GM13977 (cell line): ENCODE data around the gene VAV1.

ENCODE experiments used
- DNase-seq: peaks from one replicate; pipeline ENCODE4 v3.0.0; 2012; ENCODE audit warnings: low spot score
- in situ Hi-C: fragments of 300-500 bp; cut with MboI; formaldehyde crosslinking; loops from one replicate; pipeline ENCODE4 v1.12.0; 2022; ENCODE audit warnings: low sequenced_read_pairs, low pct_unique_long_range_greater_than_20kb, mixed read lengths, inconsistent platforms; ENCODE audit not compliant: unreplicated experiment
- TF ChIP-seq, protein P1 (sequence below): IDR thresholded peaks from 2 replicates; pipeline ENCODE4 v1.5.1; 2012; ENCODE audit warnings: mild to moderate bottlenecking, control low read depth; ENCODE audit not compliant: insufficient read depth; ENCODE audit errors: extremely low read depth, missing control alignments

The VAV1 gene

DNA sequence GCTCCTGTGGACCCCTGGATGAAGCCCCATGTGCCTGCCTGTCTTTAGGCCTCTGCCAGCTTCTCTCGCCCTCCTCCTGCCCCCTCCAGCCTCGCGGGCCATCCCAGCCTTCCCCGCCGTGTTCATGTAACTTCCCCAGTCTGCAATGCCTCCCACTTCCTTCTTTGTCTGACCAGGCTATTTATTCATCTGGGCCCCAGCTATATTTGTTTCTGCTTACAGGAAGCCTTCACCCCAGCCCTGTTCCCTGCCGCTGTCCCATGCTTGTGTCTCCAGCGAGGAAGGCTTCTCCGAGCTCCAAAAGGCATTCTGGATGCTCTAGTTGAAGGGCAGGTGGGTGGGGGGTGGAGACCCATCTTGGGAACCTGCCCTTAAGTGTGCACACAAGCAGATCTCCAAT lies 44.2 kb upstream of the VAV1 start:
- no peak for DNase-seq
- in situ Hi-C loops: no loop called here

DNA sequence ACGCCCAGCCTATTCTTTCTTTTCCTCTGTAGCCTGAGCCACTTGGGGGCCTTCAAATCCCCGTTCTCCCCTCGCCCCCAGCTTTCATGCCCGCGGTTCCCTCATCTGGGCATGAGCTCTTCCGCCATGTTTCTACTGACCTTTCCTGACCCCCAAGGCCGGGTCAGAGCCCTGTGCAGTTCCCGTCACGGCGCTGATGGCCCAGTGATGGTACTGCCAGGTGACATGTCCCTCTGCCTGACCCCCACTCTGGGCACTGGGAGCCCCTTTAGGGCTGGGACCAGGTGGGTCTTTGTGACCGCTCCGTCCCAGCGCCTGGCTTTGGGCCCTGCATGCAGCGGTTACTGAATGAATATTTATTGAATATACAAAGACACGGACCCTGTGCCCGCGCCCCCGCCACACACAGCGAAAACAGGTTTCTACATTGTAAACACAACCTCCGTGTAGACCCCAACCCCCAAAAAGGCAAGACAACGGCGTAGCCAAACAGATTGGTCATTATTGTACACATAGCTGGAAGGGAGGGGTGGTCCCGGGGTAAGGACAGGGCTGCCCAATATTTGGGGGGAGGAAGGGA lies 42.8 kb upstream of the VAV1 start:
- in situ Hi-C loops: loop anchor here (10.0 kb wide), 1 partner anchor 205 kb away; no protein-coding TSS in a partner anchor
- no peak for DNase-seq
- TF ChIP-seq, protein P1, sequence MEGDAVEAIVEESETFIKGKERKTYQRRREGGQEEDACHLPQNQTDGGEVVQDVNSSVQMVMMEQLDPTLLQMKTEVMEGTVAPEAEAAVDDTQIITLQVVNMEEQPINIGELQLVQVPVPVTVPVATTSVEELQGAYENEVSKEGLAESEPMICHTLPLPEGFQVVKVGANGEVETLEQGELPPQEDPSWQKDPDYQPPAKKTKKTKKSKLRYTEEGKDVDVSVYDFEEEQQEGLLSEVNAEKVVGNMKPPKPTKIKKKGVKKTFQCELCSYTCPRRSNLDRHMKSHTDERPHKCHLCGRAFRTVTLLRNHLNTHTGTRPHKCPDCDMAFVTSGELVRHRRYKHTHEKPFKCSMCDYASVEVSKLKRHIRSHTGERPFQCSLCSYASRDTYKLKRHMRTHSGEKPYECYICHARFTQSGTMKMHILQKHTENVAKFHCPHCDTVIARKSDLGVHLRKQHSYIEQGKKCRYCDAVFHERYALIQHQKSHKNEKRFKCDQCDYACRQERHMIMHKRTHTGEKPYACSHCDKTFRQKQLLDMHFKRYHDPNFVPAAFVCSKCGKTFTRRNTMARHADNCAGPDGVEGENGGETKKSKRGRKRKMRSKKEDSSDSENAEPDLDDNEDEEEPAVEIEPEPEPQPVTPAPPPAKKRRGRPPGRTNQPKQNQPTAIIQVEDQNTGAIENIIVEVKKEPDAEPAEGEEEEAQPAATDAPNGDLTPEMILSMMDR: no peak

More for the DNA sequence above, 44.2 kb upstream of the VAV1 start:
- TF ChIP-seq, protein P1: no peak

DNA sequence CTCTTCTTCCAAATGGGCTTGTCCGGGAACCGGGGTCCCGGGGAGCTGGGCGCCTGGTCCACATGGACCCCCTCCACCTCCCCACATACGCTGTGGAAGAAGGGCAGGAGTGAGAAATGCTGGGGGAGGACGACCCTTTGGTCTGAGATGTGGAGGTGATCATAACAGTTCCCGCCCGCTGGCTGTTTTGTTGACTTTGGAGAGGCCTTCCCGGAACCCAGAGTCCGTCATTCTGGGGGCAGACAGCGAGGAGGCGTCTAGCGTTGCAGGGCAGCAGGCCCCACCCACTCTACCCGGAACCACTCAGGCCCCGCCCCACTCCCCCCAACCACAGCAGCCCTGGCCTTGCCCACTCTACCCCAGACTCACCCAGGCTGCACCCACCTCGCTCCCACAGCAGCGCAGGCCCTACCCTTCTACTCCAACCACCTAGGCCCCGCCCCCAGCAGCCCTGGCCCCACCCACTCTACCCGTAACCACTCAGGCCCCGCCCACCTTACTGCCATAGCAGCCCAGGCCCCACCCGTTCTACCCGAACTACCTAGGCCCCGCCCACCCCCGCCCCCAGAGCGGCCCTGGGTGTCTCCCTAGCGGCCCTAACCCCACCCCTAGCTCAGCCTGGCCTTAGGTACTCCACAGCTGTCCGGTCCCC lies 42.2 kb upstream of the VAV1 start:
- TF ChIP-seq, protein P1: no peak
- in situ Hi-C loops: loop anchor here (10.0 kb wide), 1 partner anchor 205 kb away; no protein-coding TSS in a partner anchor
- DNase-seq: no peak

DNA sequence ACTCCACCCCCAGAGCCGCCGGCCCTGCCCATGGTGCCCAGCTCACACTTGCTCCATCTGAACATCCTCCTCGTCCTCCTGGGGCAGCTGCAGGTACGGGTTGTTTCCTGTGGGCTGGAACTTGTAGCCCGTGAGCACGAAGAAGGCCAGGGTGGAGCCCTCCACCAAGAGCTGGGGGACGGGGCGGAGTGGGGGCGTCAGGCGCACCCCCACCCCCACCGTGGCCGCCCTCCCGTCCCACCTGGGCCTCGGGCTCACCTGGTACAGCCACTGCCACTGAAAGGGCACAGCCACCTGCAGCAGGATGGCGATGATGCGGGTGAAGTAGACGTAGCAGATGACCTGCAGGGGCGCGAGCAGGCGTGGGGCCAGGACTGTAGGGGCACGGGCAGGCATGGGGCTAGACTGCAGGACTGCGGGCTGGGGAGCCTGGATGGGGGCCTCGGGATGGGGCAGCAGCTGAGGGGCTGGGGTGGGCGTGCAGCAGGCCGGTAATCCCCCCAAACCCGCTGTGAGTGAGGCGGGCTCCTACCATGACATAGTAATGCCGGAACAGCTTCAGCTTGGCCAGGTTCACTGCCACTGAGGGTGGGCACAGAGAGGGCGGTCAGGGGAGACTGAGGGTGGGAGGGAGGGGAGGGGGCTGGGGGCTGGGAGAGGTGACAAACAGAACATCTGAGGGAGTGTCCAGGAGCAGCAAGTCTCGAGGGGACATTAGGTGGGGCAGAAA lies 41.4 kb upstream of the VAV1 start:
- TF ChIP-seq, protein P1: no peak
- DNase-seq: no peak
- in situ Hi-C loops: loop anchor here (10.0 kb wide), 1 partner anchor 206 kb away; no protein-coding TSS in a partner anchor

DNA sequence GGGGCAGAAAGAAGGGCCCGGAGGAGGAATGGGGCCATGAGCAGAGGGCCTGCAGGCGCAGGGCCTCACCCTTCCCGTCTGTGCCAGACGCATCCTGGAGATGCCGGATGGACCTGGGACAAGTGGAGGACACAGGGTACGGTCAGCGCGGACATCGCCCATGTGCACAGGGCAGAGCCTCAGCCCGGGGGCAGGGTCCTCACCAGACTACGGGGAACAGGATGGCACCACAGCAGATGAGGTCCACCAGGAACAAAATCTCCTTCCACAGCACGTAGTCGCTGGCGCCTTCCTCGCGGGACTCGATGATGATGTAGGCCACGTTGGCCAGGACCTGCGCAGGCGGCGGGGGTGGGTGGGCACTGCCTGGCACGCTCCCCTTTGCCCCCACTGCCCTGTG lies 40.7 kb upstream of the VAV1 start:
- no peak for DNase-seq
- in situ Hi-C loops: loop anchor here (10.0 kb wide), 1 partner anchor 207 kb away; no protein-coding TSS in a partner anchor
- TF ChIP-seq, protein P1: no peak

DNA sequence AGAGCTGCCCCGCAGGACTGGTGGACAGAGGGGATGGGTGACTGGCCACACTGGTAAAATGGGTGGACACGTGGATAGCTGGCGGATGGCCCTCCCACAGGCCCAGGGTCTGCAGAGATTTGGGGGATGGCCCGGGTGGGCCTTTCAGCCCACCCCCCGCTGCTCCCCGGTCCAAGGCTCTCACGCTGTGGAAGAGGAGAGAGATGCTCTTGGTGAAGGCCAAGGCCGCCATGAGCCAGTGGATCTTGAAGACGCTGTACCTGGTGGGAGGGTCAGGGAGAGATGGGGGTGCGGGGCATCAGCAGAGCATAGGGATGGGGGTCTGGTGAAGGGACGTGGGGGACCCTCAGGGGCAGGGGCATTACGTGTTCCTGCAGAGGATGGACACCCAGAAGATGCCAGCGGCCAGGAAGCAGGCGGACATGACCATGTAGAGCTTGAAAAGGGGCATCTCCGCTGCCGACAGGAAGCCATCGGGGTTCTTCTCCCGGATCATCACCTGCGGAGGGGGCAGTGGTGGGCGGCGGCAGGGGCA lies 39.6 kb upstream of the VAV1 start:
- DNase-seq: no peak
- TF ChIP-seq, protein P1: no peak
- in situ Hi-C loops: loop anchor here (10.0 kb wide), 1 partner anchor 208 kb away; no protein-coding TSS in a partner anchor
